ENCODE data around the gene LRRC8C. TPM values are rescaled to one million over a fixed set of nuclear protein-coding genes. Genes with fewer than 3 reads are reported as not detected.

Gene LRRC8C
- total RNA-seq, 2 donors from 2014 or later = 8.4 to 14.4 TPM

- ATAC-seq (no peak), DNase-seq (no peak)
- intact Hi-C loops (cut with DNase I) = no loop called here
These were observed 105.1 kb downstream of the LRRC8C start for GRCh38 chr1:89737985-89738510.

- peak in 1 of 2 donors; percentile 89 for ATAC-seq
- no peak for DNase-seq
- intact Hi-C loops (cut with DNase I) = no loop called here
These were observed 106.3 kb downstream of the LRRC8C start for GRCh38 chr1:89739013-89739843.

GRCh38 chr1:89739844-89740216, 106.9 kb downstream of the LRRC8C start:
- DNase-seq (no peak), ATAC-seq (no peak)
- intact Hi-C loops (cut with DNase I) = no loop called here

GRCh38 chr1:89743788-89744187, 110.9 kb downstream of the LRRC8C start:
- ATAC-seq = peak in 1 of 2 donors; percentile 53
- intact Hi-C loops (cut with DNase I) = no loop called here
- no peak for DNase-seq

GRCh38 chr1:89746424-89747149, 113.7 kb downstream of the LRRC8C start:
- intact Hi-C loops (cut with DNase I) = no loop called here
- DNase-seq = no peak
- ATAC-seq = no peak

GRCh38 chr1:89753761-89754160, 120.8 kb downstream of the LRRC8C start:
- no peak for DNase-seq
- intact Hi-C loops (cut with DNase I) = no loop called here
- no peak for ATAC-seq

GRCh38 chr1:89754518-89754917, 121.6 kb downstream of the LRRC8C start:
- intact Hi-C loops (cut with DNase I) = no loop called here
- no peak for DNase-seq
- ATAC-seq = peak; percentile 44 to 52

- ATAC-seq = no peak
- no peak for DNase-seq
- intact Hi-C loops (cut with DNase I) = loop anchor here in 1 of 2 donors (5.0 kb wide), 2 partner anchors 33 to 58 kb away; no protein-coding TSS in a partner anchor
These were observed 122.7 kb downstream of the LRRC8C start for GRCh38 chr1:89755591-89755990.

GRCh38 chr1:89757532-89757931, 124.6 kb downstream of the LRRC8C start:
- intact Hi-C loops (cut with DNase I) = loop anchor here in 1 of 2 donors (5.0 kb wide), 2 partner anchors 35 to 60 kb away; no protein-coding TSS in a partner anchor

GRCh38 chr1:89758156-89758555, 125.2 kb downstream of the LRRC8C start:
- intact Hi-C loops (cut with DNase I) = loop anchor here in 1 of 2 donors (5.0 kb wide), 2 partner anchors 36 to 61 kb away; no protein-coding TSS in a partner anchor
- DNase-seq (no peak), ATAC-seq (no peak)

More at GRCh38 chr1:89757532-89757931, 124.6 kb downstream of the LRRC8C start:
- peak; percentile 43 for DNase-seq
- ATAC-seq = peak; percentile 62 to 72

- intact Hi-C loops (cut with DNase I) = loop anchor here in 1 of 2 donors (5.0 kb wide), 2 partner anchors 37 to 62 kb away; no protein-coding TSS in a partner anchor
- no peak for ATAC-seq
These were observed 126.1 kb downstream of the LRRC8C start for GRCh38 chr1:89759036-89759435.

GRCh38 chr1:89760496-89760895, 127.6 kb downstream of the LRRC8C start:
- ATAC-seq = no peak
- intact Hi-C loops (cut with DNase I) = loop anchor here (5.0 kb wide), 2 partner anchors 128 to 278 kb away; partner anchors contain the start of gene LRRC8C (in 1 of the 2)
- no peak for DNase-seq

More at GRCh38 chr1:89759036-89759435, 126.1 kb downstream of the LRRC8C start:
- DNase-seq = no peak

GRCh38 chr1:89761338-89761737, 128.4 kb downstream of the LRRC8C start:
- ATAC-seq = no peak
- intact Hi-C loops (cut with DNase I) = loop anchor here (5.0 kb wide), 2 partner anchors 129 to 279 kb away; partner anchors contain the start of gene LRRC8C (in 1 of the 2)
- no peak for DNase-seq

- intact Hi-C loops (cut with DNase I) = loop anchor here (2.0 to 5.0 kb wide), 3 partner anchors 129 to 280 kb away; partner anchors contain the start of gene LRRC8C (in 2 of the 2)
- no peak for DNase-seq
- no peak for ATAC-seq
These were observed 129.0 kb downstream of the LRRC8C start for GRCh38 chr1:89761901-89762300.

GRCh38 chr1:89762386-89762778, 129.5 kb downstream of the LRRC8C start:
- intact Hi-C loops (cut with DNase I) = loop anchor here (2.0 to 5.0 kb wide), 3 partner anchors 130 to 280 kb away; partner anchors contain the start of gene LRRC8C (in 2 of the 2)
- ATAC-seq (peak; percentile 3 to 28), DNase-seq (no peak)

GRCh38 chr1:89762779-89763648, 130.1 kb downstream of the LRRC8C start:
- intact Hi-C loops (cut with DNase I) = loop anchor here (2.0 to 5.0 kb wide), 3 partner anchors 130 to 281 kb away; partner anchors contain the start of gene LRRC8C (in 2 of the 2)
- ATAC-seq = peak; percentile 98 to 99
- DNase-seq = peak; percentile 90

- no peak for ATAC-seq
- no peak for DNase-seq
- intact Hi-C loops (cut with DNase I) = loop anchor here (2.0 to 5.0 kb wide), 3 partner anchors 131 to 281 kb away; partner anchors contain the start of gene LRRC8C (in 2 of the 2)
These were observed 130.7 kb downstream of the LRRC8C start for GRCh38 chr1:89763649-89763986.

GRCh38 chr1:89765774-89766173, 132.9 kb downstream of the LRRC8C start:
- no peak for ATAC-seq
- intact Hi-C loops (cut with DNase I) = no loop called here
- no peak for DNase-seq
